ENCODE results near the gene SDHB.

DNA sequence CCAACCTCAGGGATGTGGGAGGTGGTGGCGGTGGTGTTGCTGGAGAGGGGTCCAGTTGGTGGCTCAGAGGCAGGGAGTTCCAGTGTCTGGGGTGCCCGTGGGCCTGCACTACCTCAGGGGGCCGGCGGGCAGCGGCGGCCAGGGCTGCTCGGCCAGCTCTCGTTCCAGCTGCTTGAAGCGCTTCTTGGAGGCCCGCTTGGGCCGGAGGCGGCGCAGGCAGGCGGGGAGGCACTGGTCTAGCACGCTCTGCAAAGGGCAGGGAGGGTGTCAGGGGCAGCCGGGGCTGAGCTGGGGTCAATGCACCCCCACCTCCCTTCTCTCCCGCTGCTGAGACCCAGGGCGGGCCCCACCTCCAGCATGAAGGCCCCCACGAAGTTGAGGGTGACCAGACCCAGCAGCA, 67.7 kb downstream of the SDHB start:
- TF ChIP-seq TBP (IDR thresholded peaks at IDR 0.05; ENCODE audit: low read depth, low read length): no peak
- TF ChIP-seq, protein P1, sequence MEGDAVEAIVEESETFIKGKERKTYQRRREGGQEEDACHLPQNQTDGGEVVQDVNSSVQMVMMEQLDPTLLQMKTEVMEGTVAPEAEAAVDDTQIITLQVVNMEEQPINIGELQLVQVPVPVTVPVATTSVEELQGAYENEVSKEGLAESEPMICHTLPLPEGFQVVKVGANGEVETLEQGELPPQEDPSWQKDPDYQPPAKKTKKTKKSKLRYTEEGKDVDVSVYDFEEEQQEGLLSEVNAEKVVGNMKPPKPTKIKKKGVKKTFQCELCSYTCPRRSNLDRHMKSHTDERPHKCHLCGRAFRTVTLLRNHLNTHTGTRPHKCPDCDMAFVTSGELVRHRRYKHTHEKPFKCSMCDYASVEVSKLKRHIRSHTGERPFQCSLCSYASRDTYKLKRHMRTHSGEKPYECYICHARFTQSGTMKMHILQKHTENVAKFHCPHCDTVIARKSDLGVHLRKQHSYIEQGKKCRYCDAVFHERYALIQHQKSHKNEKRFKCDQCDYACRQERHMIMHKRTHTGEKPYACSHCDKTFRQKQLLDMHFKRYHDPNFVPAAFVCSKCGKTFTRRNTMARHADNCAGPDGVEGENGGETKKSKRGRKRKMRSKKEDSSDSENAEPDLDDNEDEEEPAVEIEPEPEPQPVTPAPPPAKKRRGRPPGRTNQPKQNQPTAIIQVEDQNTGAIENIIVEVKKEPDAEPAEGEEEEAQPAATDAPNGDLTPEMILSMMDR (IDR thresholded peaks at IDR 0.05; ENCODE audit: control extremely low read depth in 1 of 3, insufficient read depth in 1 of 3, low read depth in 1 of 3, low read length in 3 of 3): no peak
- TF ChIP-seq SUZ12 (IDR thresholded peaks at IDR 0.05; ENCODE audit: low read length): no peak
- TF ChIP-seq BCL11A (IDR thresholded peaks at IDR 0.05; ENCODE audit: low read depth in 2 of 2, low read length in 2 of 2): no peak
- TF ChIP-seq SP1 (IDR thresholded peaks at IDR 0.05; ENCODE audit: low read depth, low read length): no peak
- TF ChIP-seq POLR2AphosphoS5 (IDR thresholded peaks at IDR 0.05; ENCODE audit: low read depth, low read length): no peak
- no peak for TF ChIP-seq ZNF274 (IDR thresholded peaks at IDR 0.05; ENCODE audit: borderline replicate concordance, extremely low read depth, low read length)
